NCI-H2196 (cell line): Measurements from ENCODE around the gene CCDC117.
"Not testable (repeated sequence)": the region's sequence is repeated elsewhere in the genome, so short reads cannot be mapped to it uniquely, and the experiment has no call there.

Experiments
- DNase-seq: peaks from one replicate; lab custom pipeline; 2025; ENCODE audit not compliant: unreplicated experiment; lab: John Stamatoyannopoulos, UW

Gene CCDC117

GRCh38 chr22:28772633-28773460 lies at the start of gene CCDC117:
CCDC117 (plus strand) TSS chr22:28772695; CDS start chr22:28772850, 155 bp downstream.
- peak; percentile 67 for DNase-seq

- DNase-seq = no peak
Measured at GRCh38 chr22:28728002-28728401, 44.5 kb upstream of the CCDC117 start.

- DNase-seq = no peak
Measured at GRCh38 chr22:28728621-28729313, 43.7 kb upstream of the CCDC117 start.

GRCh38 chr22:28730179-28730578 lies 42.3 kb upstream of the CCDC117 start:
- DNase-seq = no peak

- DNase-seq = no peak
Measured at GRCh38 chr22:28734393-28734792, 38.1 kb upstream of the CCDC117 start.

GRCh38 chr22:28736301-28737155 lies 36.0 kb upstream of the CCDC117 start:
- no peak for DNase-seq

- no peak for DNase-seq
Measured at GRCh38 chr22:28737701-28738100, 34.8 kb upstream of the CCDC117 start.

GRCh38 chr22:28738876-28739275 lies 33.6 kb upstream of the CCDC117 start:
- not testable (repeated sequence) for DNase-seq

GRCh38 chr22:28741200-28741784 lies 31.2 kb upstream of the CCDC117 start:
- no peak for DNase-seq

- peak; percentile 87 for DNase-seq
Measured at GRCh38 chr22:28741785-28742561, 30.5 kb upstream of the CCDC117 start, which contains the start of the genes CHEK2 and HSCB. CHEK2 (minus strand) TSS chr22:28741820; CDS start chr22:28734721, 7,099 bp downstream. HSCB (plus strand) TSS chr22:28742039; CDS start chr22:28742096, 57 bp downstream.

GRCh38 chr22:28742562-28742962 lies 29.9 kb upstream of the CCDC117 start:
- no peak for DNase-seq

- no peak for DNase-seq
Measured at GRCh38 chr22:28743852-28744251, 28.6 kb upstream of the CCDC117 start.

GRCh38 chr22:28750471-28750881 lies 22.0 kb upstream of the CCDC117 start:
- peak; percentile 24 for DNase-seq

GRCh38 chr22:28754512-28754911 lies 18.0 kb upstream of the CCDC117 start:
- not testable (repeated sequence) for DNase-seq

GRCh38 chr22:28759861-28760560 lies 12.5 kb upstream of the CCDC117 start:
- DNase-seq = peak; percentile 25

GRCh38 chr22:28761449-28761755 lies 11.1 kb upstream of the CCDC117 start:
- DNase-seq = no peak

GRCh38 chr22:28762000-28762399 lies 10.5 kb upstream of the CCDC117 start:
- DNase-seq = not testable (repeated sequence)

- no peak for DNase-seq
Measured at GRCh38 chr22:28766628-28767027, 5.9 kb upstream of the CCDC117 start.

GRCh38 chr22:28768701-28769393 lies 3.6 kb upstream of the CCDC117 start:
- no peak for DNase-seq
